GM19351 (cell line): ENCODE measurements around the gene SLC6A20.
A peak's percentile ranks its signal among the peaks of the same experiment; 100 is the strongest.

Experiments
- ATAC-seq: cut with Tn5 transposase; IDR thresholded peaks from one replicate; pipeline ENCODE4 v1.9.1; 2021; ENCODE audit warnings: mild to moderate bottlenecking, moderate library complexity; ENCODE audit not compliant: unreplicated experiment

The SLC6A20 gene

GRCh38 chr3:45795882-45796765 lies at the start of gene SLC6A20:
TSS of gene SLC6A20 (minus strand) at chr3:45796536. CDS start at chr3:45796419, 117 bp downstream.
- ATAC-seq: no peak

- ATAC-seq: no peak
These were observed 48.3 kb upstream of the SLC6A20 start for GRCh38 chr3:45844616-45845015.

DNA sequence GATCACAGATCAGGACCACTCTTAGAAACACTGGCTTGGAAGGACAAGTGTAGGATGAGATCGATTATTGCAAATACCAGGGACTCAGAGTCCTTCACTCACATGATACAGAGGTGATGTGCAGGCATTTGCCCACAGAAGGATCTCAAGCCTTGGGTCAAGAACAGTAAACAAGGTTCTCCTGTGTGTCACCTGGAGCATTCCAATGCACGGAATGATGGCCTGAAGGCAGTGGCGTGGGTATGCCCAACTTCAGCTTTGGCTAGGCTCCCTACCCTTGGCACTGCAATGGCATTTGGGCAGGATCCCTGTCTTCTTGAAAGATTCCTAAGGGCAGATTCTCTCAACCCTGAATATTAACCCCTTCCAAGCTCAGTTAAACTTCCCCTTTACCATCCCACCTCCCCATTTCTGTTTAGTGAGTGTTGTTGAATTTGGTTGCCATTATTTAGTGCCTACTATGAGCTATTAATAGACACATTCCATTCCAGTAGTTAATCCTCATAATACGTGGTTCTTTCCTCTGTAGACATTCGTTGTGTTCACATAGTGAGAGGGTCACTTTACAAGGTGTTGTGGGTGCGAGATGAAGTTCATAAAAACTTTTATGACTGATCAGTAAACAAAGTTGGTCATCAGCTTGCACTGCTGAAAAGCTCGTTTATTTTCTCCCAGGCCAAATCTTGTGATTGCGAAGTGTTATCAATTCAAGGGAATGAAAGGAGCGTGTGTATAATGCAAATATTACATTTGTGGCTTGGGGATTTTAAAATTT lies 46.7 kb upstream of the SLC6A20 start:
- ATAC-seq: no peak

- peak; percentile 98 for ATAC-seq
These were observed 45.6 kb upstream of the SLC6A20 start, which contains the start of gene LZTFL1 for GRCh38 chr3:45841757-45842491. TSS of gene LZTFL1 (minus strand) at chr3:45842119. CDS start at chr3:45841991, 128 bp downstream.

DNA sequence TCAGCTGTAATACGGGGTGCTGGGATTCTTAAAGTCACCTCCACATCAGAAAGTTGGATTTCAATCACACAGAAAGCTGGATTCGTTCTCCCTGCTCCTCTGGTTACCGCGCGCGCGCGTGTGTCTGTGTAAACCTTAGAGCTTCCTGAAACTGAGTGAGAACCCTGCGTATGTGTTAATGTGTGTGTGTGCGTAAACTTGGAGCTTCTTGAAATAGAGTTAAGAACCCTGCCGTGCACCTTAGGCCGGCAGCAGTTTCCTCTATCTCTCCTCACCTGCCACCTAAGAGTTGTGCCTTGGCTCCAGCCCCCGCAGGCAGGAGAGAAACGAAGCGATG lies 45.1 kb upstream of the SLC6A20 start:
- peak; percentile 14 for ATAC-seq

GRCh38 chr3:45838466-45838865 lies 42.1 kb upstream of the SLC6A20 start:
- ATAC-seq: no peak

- ATAC-seq: no peak
These were observed 36.4 kb upstream of the SLC6A20 start for GRCh38 chr3:45832699-45833098.

DNA sequence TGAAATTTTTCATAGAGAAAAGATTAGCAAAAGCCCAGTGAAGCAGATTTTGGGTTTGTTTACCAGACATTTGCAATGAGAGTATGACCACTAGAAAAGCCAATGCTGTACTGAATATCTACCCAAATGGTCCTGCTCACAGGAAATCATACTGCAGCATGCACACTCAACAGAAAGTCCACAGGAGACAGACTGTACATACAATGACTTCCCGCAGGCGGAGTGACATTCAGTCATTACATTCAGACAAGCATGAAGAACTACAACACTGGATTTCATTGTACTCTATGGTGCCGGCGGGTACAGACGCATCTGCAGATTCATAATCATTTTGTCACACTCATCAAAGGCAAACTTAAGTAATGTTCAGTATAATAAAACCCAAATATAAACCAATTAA lies 33.8 kb upstream of the SLC6A20 start:
- no peak for ATAC-seq

DNA sequence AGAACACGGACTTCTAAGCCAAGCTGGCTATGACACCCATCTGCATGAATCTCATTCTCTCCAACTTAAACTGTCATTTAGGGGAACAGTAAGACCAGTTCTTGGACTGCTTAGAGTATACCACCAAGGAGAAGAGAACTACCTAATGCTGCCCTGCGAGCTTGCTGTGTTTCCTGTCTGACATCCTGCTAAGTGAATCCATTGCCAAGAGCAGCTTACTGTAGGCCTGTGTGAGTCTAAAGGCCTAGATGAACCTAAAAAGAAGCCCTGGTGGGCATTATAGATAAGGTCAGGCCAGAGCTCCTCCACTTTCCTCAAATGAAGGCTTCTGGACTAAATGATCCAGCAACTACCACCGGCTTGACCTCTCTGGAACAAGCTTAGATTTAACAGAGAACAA lies 30.6 kb upstream of the SLC6A20 start:
- no peak for ATAC-seq

- ATAC-seq: no peak
These were observed 30.0 kb upstream of the SLC6A20 start for GRCh38 chr3:45826321-45826720.

- no peak for ATAC-seq
These were observed 24.8 kb upstream of the SLC6A20 start for GRCh38 chr3:45821127-45821526.

DNA sequence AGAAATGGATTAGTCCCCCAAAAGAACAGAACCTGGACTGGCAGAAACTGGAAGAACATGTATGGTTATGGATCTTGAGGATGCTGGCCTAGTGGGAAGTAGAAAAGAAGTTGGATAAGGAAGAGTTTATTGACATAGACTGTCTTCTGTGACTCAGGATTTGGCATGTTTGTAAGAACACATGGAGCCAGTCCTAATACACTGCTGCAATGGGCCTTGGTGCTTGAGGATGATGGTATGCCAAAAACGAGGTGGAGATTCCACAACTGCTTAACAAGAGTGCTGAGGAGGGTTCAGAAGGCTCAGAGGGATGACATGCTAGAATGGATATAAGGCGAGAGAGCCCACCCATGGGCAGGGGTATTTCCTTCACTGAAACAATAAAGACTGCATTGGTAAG lies 23.2 kb upstream of the SLC6A20 start:
- no peak for ATAC-seq

DNA sequence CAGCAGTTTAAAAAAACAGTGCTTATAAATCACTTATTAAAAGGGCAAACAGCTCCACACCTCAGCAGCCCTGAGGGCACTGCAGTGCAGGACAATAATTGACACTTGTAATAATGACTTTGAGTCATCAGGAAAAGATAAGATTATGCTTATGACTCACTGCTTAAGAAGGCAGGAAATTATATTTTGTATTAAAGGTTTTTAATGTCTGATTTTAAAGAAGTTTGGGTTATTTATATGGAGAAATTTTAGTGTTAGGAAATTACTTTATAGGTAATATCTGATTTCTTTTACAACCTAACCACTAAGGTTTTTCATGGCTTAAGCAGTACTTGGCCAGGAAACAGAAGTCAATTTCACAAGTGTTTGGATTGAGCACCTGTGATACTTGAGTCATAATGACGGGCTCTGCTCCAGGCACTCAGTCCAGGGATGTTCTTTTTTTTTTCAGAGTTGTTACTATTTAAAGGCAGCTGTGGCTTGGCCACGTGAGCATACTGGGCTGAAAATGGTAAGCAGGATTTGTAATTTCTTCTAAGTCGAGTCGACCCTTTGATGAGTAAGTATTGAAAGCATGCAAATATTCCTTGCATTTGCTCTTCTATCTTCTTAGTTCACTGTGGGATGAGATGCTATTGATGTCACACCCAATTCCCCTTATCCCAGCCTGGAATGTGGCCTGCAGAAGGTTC lies 21.6 kb upstream of the SLC6A20 start:
- no peak for ATAC-seq

GRCh38 chr3:45816544-45816943 lies 20.2 kb upstream of the SLC6A20 start:
- no peak for ATAC-seq

GRCh38 chr3:45814322-45814721 lies 18.0 kb upstream of the SLC6A20 start:
- no peak for ATAC-seq

GRCh38 chr3:45807681-45808540 lies 11.6 kb upstream of the SLC6A20 start:
- ATAC-seq: no peak

- no peak for ATAC-seq
These were observed 10.8 kb upstream of the SLC6A20 start for GRCh38 chr3:45807133-45807532.

- ATAC-seq: no peak
These were observed 9.7 kb upstream of the SLC6A20 start for GRCh38 chr3:45806072-45806471.

- ATAC-seq: no peak
These were observed 7.1 kb upstream of the SLC6A20 start for GRCh38 chr3:45803252-45803935.
